Activated gamma-delta T cell (primary cell): ENCODE results near the gene PDE4D.

Source experiments
- DNase-seq: peaks from one replicate; lab custom pipeline; 2025; lab: John Stamatoyannopoulos, UW

The PDE4D gene

DNA sequence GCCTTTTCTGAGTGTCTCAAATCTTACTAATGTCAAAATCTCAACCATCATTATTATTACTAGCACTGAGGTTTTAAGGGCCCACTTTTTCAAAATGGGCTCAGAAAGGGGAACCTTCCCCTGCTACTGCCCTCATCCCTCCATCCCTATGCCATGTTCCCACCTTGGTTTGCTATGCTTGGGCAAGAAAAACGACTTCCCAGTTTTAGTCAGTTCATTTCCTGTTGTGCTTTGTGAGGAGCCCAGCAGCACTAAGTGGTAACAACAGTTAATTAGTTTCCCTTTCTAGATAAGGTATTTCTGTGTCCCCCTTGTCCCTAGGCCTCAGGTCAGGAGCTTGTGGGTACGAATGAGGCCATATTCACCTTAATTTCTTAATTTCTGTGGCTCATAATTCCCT, 715.5 kb downstream of the PDE4D start:
- DNase-seq = no peak

DNA sequence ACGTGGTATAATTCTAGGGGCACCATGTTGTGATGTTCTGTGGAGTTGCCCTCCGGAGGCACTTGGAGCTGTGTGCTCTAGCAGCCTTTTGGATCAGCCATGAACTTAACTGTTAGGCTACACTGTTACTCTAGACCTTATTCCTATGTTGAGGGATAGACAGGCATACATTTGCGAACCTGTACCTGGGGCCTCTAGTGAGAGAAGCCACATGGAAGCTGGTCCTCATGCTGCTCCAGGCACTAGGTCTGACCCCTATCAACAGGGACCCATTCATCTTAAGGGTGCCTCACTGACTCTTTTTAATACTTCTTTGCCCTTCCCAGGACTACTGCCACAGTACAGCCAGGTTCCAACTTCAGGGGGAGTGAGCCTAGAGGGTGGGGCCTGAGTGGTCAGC, 715.9 kb downstream of the PDE4D start:
- DNase-seq = no peak

DNA sequence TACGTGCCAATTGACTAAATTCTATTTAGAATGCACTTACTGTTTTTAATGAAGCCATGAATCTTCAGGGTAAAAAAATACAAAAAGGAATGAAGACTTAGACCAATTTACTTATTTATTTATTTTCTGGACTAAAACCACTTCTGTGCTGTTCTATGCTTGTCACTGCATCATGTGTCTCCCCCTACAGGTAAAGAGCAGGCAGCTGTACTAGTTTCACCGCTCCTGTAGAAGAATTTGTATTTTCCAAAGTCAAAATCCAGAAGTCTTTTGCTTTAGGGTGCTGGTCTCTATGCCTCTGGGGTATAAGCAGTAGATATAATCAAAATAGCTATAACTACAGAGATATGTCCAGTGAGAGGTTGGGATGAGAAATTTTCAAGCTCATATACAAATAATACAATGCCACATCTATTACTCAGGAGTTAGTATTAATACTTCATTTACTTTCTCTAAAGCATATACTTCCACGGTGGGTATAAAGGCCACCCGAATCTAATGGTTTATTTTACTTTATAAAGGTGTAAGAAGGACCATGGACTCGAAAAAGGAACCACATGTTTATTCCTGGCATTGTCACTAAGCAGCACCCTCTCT, 719.2 kb downstream of the PDE4D start:
- no peak for DNase-seq

DNA sequence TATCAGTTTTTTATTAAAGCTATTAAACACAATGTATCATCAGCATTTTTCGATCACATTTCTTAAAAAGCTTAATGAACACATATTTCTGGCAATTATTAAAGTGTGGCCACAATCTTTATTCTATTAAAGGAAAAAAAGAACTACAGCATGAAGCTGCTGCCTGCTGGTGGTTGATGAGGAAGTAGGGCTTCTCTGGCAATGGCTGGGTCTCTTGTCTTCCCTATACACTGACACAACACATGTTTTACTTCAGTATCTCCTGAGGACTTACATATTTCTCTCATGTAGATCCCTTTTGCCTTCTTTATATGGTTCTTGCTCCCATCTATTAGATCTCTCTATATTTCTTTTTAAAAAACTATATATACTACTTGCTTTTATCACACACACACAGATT, 719.9 kb downstream of the PDE4D start:
- no peak for DNase-seq

- no peak for DNase-seq
These were observed 722.4 kb downstream of the PDE4D start for GRCh38 chr5:59171131-59171530.

- DNase-seq = no peak
These were observed 723.8 kb downstream of the PDE4D start for GRCh38 chr5:59169768-59170150.

- no peak for DNase-seq
These were observed 724.3 kb downstream of the PDE4D start for GRCh38 chr5:59169081-59169767.

- no peak for DNase-seq
These were observed 725.5 kb downstream of the PDE4D start for GRCh38 chr5:59168067-59168466.

GRCh38 chr5:59164041-59164830, 729.3 kb downstream of the PDE4D start:
- DNase-seq = no peak

DNA sequence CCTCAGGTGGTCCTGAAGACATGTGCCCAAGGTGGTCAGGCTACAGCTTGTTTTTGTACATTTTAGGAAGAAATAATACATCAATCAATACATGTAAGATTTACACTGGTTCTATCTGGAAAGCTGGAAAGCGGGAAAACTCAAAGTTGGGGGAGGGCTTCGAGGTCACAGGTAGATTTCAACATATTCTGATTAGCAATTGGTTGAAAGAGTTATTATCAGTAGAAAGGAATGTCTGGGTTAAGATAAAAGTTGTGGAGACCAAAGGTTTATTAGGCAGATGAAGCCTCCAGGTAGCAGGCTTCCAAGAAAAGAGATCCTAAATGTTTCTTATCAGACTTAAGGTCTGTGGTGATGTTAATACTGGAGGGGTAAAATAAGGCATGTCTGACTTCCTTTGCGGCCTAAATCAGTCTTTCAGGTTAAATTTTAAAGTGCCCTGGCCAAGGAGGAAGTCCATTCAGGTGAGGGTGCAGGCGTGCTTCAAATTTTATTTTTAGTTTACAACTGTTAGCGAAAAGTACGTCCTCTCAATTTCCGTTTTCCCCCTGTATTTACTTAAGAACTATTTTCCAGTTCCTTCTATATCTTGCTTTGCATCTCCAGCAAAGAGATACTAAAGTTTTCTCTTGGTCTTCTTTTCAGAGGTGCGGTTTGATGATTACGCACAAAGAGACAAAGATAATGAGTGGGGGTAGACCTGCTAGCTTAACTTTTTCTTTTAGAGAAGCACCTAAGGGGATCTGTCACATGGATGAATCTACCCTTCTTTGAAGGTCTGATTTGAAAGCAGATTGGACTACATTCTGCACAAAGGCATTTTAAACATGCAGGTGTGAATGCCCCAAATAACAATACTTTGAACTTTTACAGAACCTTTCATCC, 732.1 kb downstream of the PDE4D start:
- DNase-seq = no peak

DNA sequence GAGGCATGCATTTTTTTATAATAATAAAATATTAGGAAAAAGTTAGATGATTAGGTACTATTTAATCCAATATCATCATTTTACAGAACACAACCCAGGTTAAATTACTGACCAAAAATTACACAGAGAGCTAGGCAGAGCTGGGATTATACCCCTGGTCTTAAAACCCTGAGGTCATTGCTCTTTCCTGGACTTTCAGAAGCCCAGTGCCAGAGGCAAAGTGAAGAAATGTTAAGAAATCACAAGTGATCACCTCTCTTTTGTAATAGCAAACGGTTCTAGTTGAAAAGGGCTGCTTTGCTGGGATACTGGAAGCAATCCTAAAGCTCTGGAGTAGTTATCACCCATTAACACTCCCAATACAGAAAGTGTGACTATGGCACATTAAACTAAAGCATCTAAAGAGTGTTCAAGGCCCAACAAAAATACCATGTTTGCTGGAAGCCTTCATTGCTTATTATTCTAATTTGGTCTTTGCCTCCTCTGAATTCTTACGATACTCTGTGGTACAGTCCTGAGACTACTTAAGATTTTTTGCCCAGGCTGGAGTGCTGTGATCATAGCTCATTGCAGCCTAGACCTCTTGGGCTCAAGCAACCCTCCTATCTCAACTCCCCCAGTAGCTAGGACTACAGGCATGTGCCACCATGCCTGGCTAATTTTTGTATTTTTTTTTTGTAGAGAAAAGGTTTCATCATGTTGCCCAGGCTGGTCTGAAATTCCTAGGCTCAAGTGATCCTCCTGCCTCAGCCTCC, 734.7 kb downstream of the PDE4D start:
- no peak for DNase-seq

DNA sequence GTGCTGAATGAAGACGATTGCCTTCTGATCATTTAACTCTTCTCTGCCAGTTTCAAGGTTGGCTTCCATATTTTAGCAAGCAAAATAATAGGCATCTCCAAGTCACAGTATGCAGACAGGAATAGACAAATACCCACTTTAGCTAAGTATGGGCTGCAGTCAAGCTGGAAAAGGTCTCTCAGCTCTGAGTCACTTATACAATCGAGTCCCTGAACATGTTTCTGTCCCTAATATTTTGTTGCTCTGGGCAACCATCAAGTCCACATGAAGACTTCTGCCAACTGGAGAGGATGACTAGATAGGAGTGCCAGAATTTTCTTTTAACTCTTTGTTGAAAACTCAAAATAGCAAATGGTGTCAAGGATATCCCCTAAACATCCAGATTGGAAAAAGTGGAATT, 735.4 kb downstream of the PDE4D start:
- no peak for DNase-seq

DNA sequence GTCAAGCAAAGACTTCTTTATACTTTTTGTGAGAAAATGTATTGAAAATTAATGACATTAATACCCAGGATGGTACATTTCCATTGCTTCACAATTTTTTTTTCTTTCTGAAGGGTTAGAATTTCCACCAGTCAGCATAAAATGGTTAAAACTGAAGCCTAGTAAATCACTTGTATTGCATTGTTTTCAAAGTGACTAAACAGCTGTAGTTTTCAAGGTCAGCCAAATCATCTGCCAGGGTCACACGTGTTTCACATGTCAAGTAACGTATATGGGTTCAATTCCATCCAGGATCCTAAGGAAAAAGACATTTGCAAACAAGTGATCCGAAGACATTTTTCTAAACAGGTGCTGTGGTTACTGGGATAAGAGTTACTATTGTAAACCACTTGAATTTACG, 736.5 kb downstream of the PDE4D start:
- no peak for DNase-seq

GRCh38 chr5:59152701-59153245, 740.8 kb downstream of the PDE4D start:
- no peak for DNase-seq

- DNase-seq = no peak
These were observed 742.2 kb downstream of the PDE4D start for GRCh38 chr5:59151162-59151889.

GRCh38 chr5:59149827-59150226, 743.7 kb downstream of the PDE4D start:
- DNase-seq = no peak

GRCh38 chr5:59149271-59149670, 744.3 kb downstream of the PDE4D start:
- no peak for DNase-seq

- DNase-seq = no peak
These were observed 746.8 kb downstream of the PDE4D start for GRCh38 chr5:59146729-59147128.

DNA sequence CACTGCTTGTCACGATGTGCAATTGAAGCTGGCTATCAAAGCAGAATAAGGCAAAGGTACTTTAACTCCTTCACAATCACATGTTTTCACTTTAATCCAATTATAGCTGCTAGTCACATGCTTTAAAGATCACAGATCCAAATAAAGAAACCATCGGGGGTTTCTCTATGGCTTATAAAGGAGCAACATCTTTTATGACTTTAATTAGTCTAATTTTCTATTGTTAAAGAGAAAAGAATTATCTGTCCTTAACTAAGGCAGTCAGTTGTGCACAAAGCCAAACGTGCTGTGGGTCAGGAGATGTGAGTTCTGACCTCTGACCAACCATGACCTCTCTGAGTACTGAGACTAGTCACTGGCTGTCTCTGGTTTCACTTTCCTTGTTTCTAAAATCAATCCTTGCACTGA, 749.6 kb downstream of the PDE4D start:
- no peak for DNase-seq

DNA sequence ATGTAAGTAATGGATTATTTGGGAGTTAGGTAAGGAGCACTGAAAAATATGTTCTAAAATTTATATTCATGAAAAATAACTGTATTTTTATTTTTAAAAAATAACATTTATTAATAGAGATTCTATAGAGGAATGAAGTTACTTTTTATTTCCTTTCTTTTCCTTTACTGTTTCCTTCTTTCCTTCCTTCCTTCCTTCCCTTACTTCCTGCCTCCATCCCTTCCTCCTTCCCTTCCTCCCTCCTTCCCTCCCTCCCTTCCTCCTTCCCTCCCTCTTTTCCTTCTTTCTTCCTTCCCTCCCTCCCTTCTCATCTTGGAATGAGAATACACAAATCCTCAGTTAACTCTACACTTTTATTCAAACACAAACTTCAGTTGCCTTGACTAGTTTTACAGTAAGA, 750.6 kb downstream of the PDE4D start:
- DNase-seq = no peak
